ENCODE measurements around the gene EPHB2.
"Not testable (repeated sequence)": the region's sequence is repeated elsewhere in the genome, so short reads cannot be mapped to it uniquely, and the experiment has no call there.

DNA sequence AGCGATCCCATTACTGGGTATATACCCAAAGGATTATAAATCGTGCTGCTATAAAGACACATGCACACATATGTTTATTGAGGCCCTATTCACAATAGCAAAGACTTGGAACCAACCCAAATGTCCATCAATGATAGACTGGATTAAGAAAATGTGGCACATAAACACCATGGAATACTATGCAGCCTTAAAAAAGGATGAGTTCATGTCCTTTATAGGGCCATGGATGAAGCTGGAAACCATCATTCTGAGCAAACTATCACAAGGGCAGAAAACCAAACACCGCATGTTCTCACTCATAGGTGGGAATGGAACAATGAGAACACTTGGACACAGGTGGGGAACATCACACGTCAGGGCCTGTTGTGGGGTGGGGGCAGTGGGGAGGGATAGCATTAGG lies 4.5 kb upstream of the EPHB2 start:
- TF ChIP-seq, protein P1, sequence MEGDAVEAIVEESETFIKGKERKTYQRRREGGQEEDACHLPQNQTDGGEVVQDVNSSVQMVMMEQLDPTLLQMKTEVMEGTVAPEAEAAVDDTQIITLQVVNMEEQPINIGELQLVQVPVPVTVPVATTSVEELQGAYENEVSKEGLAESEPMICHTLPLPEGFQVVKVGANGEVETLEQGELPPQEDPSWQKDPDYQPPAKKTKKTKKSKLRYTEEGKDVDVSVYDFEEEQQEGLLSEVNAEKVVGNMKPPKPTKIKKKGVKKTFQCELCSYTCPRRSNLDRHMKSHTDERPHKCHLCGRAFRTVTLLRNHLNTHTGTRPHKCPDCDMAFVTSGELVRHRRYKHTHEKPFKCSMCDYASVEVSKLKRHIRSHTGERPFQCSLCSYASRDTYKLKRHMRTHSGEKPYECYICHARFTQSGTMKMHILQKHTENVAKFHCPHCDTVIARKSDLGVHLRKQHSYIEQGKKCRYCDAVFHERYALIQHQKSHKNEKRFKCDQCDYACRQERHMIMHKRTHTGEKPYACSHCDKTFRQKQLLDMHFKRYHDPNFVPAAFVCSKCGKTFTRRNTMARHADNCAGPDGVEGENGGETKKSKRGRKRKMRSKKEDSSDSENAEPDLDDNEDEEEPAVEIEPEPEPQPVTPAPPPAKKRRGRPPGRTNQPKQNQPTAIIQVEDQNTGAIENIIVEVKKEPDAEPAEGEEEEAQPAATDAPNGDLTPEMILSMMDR (IDR thresholded peaks at IDR 0.05; ENCODE audit: extremely low read depth in 1 of 2, insufficient read depth in 1 of 2, low read depth in 1 of 2, low read length in 2 of 2) = not testable (repeated sequence)
- not testable (repeated sequence) for TF ChIP-seq MYC (IDR thresholded peaks at IDR 0.05; ENCODE audit: low read depth, low read length); POLR2A (IDR thresholded peaks at IDR 0.05; ENCODE audit: low read depth, low read length); JUN (IDR thresholded peaks at IDR 0.05; ENCODE audit: borderline replicate concordance, insufficient read depth, insufficient read length, low read depth); POLR2AphosphoS5 (IDR thresholded peaks at IDR 0.05; ENCODE audit: insufficient read depth, low read depth, low read length); FOS (IDR thresholded peaks at IDR 0.05; ENCODE audit: borderline replicate concordance, insufficient read depth, low read length); GATA2 (IDR thresholded peaks at IDR 0.05; ENCODE audit: insufficient read depth, insufficient read length, low read depth, low read length)
- TF ChIP-seq, protein P2, sequence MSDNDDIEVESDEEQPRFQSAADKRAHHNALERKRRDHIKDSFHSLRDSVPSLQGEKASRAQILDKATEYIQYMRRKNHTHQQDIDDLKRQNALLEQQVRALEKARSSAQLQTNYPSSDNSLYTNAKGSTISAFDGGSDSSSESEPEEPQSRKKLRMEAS (IDR thresholded peaks at IDR 0.05; ENCODE audit: insufficient read depth, insufficient read length) = not testable (repeated sequence)
